ENCODE measurements around the gene CCDC138. TPM values are rescaled to one million over a fixed set of nuclear protein-coding genes. Genes with fewer than 3 reads are reported as not detected.

The CCDC138 gene
- total RNA-seq, 1 donor from 2014 or later: 27.3 TPM

DNA sequence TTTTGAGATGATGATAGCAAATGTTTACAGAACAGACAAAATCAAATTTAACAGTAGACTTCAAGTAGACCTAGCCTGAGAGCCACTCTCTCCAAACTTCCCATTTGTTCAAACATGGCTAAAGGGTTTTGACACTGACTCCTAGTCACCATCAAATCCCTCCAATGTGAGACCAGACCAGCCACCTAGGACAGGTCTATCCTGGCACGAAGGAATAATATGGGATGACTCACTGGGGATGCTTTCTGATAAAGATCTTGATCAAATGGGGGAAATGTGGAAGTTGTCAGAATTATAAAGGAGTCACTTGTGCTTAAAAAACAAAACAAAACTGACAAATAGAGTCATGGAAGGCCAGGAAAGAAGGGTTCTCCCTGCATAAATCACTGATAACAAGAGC lies 106.7 kb downstream of the CCDC138 start:
- Mint-ChIP-seq H3K4me3 (ENCODE audit: low read depth) (no peak overlapping the region), H3K9me3 (ENCODE audit: low read depth) (peaks cover 28% of the 10 kb centered on the region), H3K36me3 (ENCODE audit: insufficient read depth) (peaks cover 12% of the 10 kb centered on the region), H3K4me1 (ENCODE audit: low read depth) (peaks cover 4% of the 10 kb centered on the region), H3K27me3 (no peaks in the 10 kb centered on the region), H3K27ac (no peak overlapping the region)
- DNase-seq (ENCODE audit: low spot score, unreplicated experiment): no peak
- no peak for TF ChIP-seq CTCF (IDR thresholded peaks at IDR 0.05; ENCODE audit: unreplicated experiment)

DNA sequence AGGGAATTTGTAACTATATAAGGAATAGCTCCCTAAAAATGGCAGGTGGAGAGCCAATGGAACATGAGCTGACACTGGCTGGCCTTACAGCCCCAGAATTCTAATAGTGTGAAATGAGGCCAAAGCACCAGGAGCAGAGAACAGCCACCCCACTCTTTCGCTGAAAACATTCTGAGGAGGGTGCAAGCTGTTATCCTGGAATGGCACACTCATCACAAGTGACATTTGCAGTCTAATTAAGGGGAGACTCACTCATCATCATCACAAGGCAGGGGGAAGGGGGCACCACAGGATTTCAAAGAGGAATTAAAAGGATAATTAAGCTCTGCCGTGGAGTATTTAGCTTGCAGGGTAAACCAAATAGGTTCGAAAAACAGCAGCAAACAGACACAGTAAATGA lies 108.2 kb downstream of the CCDC138 start:
- H3K4me1 Mint-ChIP-seq (ENCODE audit: low read depth): peaks cover 4% of the 10 kb centered on the region
- no peak for TF ChIP-seq CTCF (IDR thresholded peaks at IDR 0.05; ENCODE audit: unreplicated experiment)
- no peak overlapping the region for H3K4me3 Mint-ChIP-seq (ENCODE audit: low read depth)
- H3K36me3 Mint-ChIP-seq (ENCODE audit: insufficient read depth): peaks cover 7% of the 10 kb centered on the region
- no peak for DNase-seq (ENCODE audit: low spot score, unreplicated experiment)
- peaks cover 15% of the 10 kb centered on the region for H3K9me3 Mint-ChIP-seq (ENCODE audit: low read depth)
- no peaks in the 10 kb centered on the region for H3K27me3 Mint-ChIP-seq
- H3K27ac Mint-ChIP-seq: no peak overlapping the region

- H3K4me3 Mint-ChIP-seq (ENCODE audit: low read depth): no peak overlapping the region
Observed at GRCh38 chr2:108895188-108895587, 108.6 kb downstream of the CCDC138 start.

DNA sequence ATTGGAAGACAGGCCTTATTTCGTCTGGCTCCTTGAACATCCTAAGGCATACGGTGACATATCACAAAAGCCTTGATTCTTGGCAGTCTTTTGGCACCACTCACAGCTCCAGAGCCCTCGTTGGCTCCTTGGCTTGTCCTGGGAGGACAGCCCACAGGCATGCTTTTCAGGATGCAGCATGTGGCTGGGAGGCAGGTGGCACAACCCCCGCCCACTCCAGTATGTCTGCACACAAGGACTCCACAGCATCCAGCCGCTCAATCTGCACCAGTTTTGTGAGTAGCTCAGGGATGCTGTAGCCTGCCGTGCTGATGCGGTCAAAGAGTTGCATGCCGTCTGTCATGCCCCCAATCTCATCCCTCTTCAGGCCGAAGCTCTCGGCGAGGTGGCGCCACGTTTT lies 110.2 kb downstream of the CCDC138 start:
- Mint-ChIP-seq H3K27me3 (no peaks in the 10 kb centered on the region), H3K36me3 (ENCODE audit: insufficient read depth) (no peaks in the 10 kb centered on the region), H3K9me3 (ENCODE audit: low read depth) (peaks cover 6% of the 10 kb centered on the region), H3K27ac (no peak overlapping the region), H3K4me3 (ENCODE audit: low read depth) (no peak overlapping the region), H3K4me1 (ENCODE audit: low read depth) (peaks cover 4% of the 10 kb centered on the region)
- DNase-seq (ENCODE audit: low spot score, unreplicated experiment): no peak
- TF ChIP-seq CTCF (IDR thresholded peaks at IDR 0.05; ENCODE audit: unreplicated experiment): no peak

More at GRCh38 chr2:108895188-108895587, 108.6 kb downstream of the CCDC138 start:
- Mint-ChIP-seq H3K9me3 (ENCODE audit: low read depth) (peaks cover 13% of the 10 kb centered on the region), H3K4me1 (ENCODE audit: low read depth) (peaks cover 4% of the 10 kb centered on the region), H3K27me3 (no peaks in the 10 kb centered on the region), H3K27ac (no peak overlapping the region), H3K36me3 (ENCODE audit: insufficient read depth) (peaks cover 6% of the 10 kb centered on the region)
- DNase-seq (ENCODE audit: low spot score, unreplicated experiment): no peak
- no peak for TF ChIP-seq CTCF (IDR thresholded peaks at IDR 0.05; ENCODE audit: unreplicated experiment)

- no peaks in the 10 kb centered on the region for H3K36me3 Mint-ChIP-seq (ENCODE audit: insufficient read depth)
- H3K9me3 Mint-ChIP-seq (ENCODE audit: low read depth): peaks cover 6% of the 10 kb centered on the region
- H3K27me3 Mint-ChIP-seq: no peaks in the 10 kb centered on the region
- H3K4me3 Mint-ChIP-seq (ENCODE audit: low read depth): no peak overlapping the region
- H3K4me1 Mint-ChIP-seq (ENCODE audit: low read depth): peaks cover 4% of the 10 kb centered on the region
- H3K27ac Mint-ChIP-seq: no peak overlapping the region
- no peak for TF ChIP-seq CTCF (IDR thresholded peaks at IDR 0.05; ENCODE audit: unreplicated experiment)
- no peak for DNase-seq (ENCODE audit: low spot score, unreplicated experiment)
Observed at GRCh38 chr2:108898315-108899082, 111.9 kb downstream of the CCDC138 start.
